ENCODE data around the gene SIAH1.
"Not testable (repeated sequence)": the region's sequence is repeated elsewhere in the genome, so short reads cannot be mapped to it uniquely, and the experiment has no call there.

- not testable (repeated sequence) for TF ChIP-seq CTCF, POLR2A (IDR thresholded peaks at IDR 0.05)
Measured at GRCh38 chr16:48370668-48371392, 14.4 kb downstream of the SIAH1 start.

All from body of pancreas (tissue), 4 donors.